HG02870 (cell line): ENCODE measurements around the gene ERC1.

Experiments
- ATAC-seq: cut with Tn5 transposase; IDR thresholded peaks from one replicate; pipeline ENCODE4 v1.9.1; 2021; ENCODE audit warnings: mild to moderate bottlenecking, moderate library complexity; ENCODE audit not compliant: unreplicated experiment

The ERC1 gene

DNA sequence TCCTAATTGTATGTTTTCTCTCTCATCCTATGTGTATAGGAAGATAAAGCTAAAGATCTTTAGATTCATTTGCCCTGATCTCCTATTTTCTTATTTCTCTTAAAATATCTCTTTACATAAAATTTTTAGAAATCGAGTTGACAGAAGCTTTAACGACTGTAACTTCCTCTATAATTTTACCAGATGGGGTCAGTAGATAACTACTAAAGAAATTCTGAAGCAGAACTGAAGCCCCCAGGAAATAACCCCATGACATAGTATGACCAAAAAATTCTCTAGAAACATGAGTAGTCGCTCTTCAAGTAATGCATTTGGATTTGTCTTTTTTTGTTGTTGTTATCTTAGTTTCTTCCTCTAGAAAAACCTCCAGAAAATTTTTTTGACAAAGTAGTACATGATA, 288.0 kb downstream of the ERC1 start:
- no peak for ATAC-seq

DNA sequence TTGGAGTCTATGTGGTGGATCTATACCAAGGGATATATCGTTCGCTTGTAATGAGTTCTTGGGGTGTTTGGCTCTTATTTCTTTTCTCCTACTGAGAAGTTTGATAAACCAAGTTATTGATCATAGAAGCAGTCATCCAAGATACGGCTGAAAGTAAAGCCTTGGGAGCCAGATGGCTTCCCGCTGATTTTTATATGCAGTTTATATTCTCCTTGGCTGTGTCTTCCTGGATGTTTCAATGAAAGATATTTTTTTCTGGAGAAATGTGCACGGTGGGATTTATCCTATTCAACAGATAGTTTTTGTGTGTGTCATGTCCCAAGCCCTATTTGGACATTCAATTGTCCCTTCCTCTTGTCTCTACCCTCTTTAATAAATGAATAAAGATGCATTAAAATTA, 289.0 kb downstream of the ERC1 start:
- no peak for ATAC-seq

DNA sequence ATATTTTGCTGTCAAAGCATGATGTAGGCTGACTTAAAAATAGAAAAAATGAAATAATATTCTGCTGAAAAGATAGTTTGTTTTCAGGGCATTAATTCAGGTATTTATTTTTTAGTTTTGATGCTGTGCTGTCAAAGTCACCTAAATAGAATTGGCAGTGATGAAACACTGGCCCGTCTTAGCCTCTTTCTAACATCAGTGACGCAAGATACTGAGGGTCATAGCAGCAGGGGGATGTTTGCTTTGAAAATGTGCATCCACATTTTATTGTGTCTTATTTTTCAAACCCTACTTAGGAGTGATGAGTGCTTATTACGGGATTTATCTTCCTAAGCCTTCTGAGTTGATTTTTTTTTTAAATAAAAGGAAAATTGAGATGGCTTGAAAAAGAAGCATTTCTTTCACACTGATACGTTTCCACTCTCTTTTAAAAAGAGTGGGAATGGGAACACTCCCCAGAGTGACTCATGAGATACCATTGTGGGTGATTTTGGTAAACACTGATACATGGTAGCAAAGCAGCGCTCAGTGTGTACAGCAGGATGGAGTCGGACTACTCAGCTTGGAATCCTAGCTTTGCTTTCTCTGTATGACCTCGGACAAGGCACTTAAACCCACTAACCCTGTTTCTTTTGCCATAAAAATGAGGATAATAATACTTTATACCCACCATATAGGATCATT, 290.8 kb downstream of the ERC1 start:
- no peak for ATAC-seq

DNA sequence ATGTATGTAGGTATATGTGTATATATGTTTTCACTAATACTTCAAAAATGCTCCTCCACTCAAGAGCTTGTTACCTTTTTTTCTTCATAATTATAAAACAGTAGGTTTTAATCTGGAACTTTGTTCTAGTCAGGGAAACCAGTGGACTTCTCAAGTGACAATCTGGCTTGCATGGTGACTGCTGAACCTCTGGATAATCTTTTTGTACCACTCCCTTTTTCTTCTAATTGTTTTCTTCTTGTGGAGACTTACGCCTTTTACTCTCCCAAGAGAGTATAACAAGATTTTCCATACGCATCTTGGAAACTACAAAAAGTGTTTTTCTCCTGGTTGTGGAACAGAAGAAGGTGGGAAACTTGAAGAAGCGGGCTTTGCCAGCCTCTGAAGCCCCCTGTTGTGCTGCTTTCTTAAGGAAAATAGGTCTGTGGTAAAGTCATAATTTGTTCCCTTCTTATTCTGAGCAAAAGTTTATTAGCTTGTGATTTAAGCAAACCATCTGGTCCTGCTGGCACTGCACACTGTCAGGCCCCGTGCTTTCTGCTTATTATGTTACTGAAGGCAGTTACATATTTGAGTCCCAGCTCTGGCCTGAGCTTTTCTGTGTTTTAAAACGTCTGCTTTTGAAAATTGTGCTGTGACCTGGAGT, 291.8 kb downstream of the ERC1 start:
- no peak for ATAC-seq

DNA sequence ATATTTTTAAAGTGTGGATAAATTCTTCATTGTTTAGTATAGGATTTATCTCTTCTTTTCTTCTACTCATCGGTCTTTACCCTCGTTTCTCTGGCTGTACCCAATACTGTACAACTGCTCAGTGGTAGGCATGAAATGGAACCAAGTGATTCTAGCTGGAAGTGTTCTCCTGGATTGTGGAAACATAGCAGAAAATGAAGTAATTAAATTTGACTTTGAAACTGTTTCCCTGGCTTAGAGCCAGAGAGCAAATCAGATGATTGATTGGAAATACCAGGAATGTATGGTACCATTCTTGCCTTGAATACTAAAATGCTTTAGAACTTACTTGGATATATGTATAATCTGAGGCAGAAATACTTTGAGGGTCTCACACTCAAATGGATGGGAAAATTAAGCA, 292.3 kb downstream of the ERC1 start:
- no peak for ATAC-seq

DNA sequence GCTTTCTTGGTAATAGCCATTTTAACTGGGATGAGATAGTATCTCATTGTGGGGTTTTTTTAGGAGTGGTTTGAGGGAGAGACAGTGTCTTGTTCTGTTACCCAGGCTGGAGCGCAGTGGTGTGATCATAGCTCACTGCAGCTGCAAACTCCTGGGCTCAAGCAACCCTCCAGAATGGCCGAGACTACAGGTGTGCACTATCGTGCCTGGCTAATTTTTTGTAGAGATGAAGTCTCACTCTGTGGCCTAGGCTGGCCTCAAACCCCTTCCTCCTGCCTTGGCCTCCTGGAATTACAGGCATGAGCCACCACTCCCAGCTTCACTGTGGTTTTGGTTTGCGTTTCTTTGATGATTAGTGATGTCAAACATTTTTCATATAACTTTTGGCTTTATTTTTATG, 293.6 kb downstream of the ERC1 start:
- no peak for ATAC-seq

DNA sequence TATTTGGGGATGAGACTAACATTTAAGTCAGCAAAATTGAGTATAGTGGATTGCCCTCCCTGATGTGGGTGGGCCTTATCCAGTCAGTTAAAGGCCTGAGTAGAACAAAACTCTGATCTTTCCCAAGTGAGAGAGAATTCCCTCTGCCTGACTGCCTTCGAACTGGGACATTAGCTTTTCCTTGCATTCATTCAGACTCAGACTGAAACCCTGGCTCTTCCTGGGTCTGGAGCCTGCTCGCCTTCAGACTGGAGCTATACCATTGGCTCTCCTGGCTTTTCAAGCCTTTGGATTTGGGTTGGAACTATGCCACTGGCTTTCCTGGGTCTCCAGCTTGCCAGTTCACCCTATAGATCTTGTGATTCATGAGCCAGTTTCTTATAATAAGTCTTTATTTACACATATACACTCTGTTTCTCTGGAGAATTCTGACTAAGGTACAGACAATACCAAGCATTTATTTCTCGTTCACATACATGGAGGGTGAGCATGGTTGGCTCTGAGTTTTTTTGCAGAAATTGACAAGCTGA, 296.5 kb downstream of the ERC1 start:
- no peak for ATAC-seq

DNA sequence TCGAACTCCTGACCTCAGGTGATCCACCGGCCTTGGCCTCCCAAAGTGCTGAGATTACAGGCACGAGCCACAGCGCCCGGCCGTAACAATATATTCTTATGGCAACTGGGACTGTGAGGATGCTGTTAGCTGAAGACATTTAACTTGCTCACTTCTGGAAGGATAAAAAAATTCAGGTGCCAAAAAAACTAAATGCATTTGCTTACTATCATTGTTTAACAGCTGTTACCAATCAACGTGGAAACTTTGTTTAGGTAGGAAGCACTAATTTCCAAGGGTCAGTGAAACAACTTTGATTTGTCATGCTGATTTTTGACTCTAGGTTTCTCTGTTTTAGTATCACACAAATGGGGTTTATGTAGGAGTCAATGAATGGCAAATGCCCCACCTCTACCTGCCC, 297.3 kb downstream of the ERC1 start:
- ATAC-seq: no peak

DNA sequence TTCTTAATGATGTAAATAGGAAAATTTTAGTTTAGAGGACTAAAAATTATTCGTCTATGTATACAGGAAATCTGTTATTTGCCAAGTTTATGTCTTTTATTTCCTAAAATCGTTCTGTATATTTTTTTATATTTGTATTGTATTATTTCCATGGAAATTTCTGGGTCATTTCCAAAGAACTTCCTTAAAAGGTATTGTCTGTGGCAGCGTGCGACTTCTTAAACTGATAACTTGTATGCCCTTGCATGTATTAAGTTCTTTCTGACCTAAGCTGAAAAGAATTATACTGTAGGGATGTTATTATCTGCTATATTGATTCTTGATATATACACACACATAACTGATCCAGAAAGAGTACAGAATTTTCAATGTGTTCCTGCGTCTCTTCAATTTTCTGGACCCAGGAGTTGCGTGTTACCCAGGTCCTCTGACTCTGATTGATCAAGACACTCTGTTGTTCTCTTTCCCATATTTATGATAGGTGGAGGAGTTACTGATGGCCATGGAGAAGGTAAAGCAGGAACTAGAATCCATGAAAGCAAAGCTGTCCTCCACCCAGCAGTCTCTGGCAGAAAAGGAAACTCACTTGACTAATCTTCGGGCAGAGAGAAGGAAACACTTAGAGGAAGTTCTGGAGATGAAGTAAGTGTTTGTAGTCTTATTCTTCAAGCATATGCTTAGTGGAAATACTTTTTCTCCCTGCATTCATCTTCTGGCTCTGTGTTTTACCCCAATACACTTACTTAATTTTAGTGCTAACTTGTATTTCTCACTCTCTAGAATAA, 298.5 kb downstream of the ERC1 start:
- no peak for ATAC-seq

DNA sequence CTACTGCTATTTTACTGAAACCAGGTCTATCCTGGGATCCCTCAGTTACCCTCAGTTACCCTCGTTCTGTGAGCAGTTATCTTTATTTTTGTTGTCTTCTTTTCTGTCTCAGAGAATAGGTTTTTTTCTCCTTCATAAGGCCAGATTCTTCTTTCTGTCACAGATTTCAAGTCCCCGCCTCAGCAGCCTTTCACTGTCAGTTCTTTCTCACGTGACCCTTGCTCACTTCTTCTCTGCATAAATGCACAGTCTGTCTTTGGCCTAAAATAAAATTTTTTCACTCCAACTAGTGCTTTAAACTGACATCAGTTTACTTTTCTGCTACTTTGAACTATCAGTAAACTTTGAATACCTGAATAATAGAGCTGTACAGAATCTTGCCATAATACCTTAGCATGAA, 299.7 kb downstream of the ERC1 start:
- ATAC-seq: no peak

DNA sequence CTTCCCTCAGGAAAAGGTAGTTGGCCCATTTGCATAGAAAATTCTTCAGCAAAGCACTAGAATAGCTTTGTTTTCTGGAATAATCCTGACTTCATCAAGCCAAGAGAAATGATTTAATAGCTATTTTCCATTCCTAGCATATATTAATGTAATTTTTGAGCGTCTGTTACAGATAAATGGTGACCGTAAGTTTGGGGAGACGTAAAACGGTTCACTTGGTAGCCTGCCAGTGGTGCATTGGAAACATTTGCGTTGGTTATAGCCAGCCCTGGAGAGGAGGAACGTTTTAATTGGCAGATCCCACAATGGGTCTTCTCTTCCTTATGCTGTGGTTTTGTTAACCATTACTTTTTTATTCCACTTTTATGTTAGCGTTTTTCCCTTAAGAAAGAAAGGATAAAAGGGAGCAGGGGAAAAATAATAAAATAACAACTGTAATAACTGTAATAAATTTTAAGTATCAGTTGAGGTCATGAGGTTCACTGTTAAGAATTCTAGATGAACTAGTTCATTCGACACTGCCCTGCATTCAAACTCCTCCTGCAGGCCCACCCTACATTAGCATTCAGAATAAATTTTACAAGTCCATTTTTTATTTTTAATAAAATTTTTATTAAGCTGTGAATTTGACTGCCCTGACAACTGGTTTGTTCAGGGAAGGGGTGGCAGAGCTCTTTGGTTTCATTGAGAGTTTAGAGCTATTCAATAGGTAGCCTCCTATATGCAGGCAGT, 300.7 kb downstream of the ERC1 start:
- no peak for ATAC-seq

DNA sequence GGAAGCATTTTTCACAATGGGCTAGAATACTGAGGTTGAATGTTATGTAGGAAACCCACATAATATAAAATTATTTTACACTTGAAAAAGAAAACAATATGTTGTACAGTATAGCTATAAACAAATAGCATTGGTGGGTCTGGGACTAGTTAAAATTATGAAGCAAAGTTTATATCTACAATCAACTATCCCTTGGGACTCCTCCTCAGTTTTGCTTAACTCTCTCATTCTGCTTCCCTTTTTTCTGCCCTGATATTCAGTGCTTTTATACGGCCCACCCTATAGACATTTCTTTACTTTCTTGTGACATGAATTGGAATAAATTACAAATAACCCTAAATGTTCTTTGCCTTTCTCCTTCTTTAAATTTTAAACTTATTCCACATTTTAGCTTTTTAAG, 302.9 kb downstream of the ERC1 start:
- no peak for ATAC-seq

DNA sequence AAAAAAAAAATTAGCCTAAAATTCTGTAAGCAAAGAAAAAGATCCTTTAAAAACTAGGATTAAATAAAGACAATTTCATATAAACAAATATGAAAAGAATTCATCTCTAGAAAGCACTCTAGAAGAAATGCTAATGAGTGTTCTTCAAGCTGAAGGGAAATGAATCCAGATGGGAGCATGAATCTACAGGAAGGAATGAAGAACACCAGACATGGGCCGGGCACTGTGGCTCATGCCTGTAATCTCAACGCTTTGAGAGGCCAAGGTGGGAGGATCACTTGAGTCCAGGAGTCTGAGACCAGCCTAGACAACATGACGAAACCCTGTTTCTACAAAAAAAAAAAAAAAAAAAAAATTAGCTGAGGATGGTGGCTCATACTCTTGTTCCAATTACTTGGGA, 306.2 kb downstream of the ERC1 start:
- no peak for ATAC-seq

DNA sequence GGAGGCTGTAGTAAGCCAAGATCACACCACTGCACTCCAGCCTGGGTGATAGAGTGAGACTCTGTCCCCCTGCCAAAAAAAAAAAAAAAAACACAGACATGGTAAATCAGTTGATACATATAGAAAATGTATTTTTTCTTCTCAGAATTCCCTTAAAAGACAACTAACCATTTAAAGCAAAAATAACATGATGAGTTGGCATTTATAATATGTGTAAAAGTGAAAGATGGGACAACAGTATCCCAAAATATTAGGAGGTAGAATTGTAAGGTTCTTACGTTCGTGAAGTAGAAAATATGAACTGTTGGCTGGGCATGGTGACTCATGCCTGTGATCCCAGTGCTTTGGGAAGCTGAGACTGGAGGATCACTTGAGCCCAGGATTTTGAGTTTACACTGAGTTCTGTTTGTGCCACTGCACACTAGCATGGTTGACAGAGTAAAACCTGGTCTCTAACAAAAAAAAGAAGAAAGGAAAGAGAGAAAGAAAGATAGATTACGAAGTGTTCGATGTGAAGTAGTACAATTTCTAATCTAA, 306.7 kb downstream of the ERC1 start:
- ATAC-seq: no peak

DNA sequence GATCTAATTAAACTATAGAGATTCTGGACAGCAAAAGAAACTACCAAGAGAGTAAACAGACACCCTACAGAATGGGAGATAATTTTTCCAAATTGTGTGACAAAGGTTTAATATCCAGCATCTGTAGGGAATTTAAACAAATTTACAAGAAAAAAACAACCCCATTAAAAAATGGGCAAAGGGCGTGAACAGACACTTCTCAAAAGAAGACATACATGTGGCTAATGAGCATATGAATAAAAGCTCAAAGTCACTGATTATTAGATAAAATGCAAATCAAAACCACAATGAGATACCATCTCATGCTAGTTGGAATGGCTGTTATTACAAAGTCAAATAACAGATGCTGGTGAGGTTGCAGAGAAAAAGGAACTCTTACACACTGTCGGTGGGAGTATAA, 309.4 kb downstream of the ERC1 start:
- no peak for ATAC-seq

DNA sequence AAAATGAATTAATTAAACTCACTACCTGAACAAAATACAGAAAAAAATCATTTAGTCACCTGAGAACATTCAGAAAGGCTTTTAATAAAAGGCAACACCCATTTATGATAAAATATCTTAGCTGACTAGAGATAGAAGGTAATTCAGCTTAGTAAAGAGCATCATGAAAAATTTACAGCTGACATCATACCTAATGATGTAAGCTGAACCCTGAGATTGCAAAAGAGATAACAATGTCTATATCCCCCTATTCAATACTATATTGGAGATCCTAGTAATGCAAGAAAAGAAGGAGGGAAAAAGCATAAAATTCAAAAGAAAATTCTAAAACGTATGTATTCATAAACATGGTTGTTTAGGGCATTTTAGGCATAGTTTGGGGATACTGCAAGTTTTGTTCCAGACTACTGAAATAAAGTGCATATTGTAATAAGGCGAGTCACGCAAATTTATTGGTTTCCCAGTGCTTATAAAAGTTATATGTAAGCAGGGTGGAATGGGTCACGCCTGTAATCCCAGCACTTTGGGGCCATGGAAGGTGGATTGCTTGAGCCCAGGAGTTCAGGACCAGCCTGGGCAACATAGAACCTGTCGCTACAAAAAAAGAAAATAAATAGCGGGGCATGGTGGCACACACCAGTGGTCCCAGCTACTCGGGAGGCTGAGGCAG, 311.3 kb downstream of the ERC1 start:
- no peak for ATAC-seq

DNA sequence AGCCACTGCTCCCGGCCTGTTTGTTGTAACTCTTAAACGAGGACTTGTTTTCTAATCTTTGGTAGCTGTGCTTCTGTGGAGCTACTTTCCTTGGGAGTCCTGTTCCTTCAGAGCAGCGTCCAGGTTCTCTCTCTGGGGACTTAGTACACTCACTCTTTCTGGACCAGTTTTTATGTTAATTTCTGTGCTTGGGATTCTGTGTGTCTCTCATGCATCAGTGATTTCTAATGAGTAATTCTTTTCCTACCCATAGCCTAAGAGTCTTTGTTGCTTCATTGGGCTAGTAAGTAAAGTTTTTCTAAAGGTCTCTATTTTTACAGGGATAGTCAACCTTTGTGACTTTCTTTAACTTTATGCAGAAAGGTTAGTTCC, 314.0 kb downstream of the ERC1 start:
- no peak for ATAC-seq

DNA sequence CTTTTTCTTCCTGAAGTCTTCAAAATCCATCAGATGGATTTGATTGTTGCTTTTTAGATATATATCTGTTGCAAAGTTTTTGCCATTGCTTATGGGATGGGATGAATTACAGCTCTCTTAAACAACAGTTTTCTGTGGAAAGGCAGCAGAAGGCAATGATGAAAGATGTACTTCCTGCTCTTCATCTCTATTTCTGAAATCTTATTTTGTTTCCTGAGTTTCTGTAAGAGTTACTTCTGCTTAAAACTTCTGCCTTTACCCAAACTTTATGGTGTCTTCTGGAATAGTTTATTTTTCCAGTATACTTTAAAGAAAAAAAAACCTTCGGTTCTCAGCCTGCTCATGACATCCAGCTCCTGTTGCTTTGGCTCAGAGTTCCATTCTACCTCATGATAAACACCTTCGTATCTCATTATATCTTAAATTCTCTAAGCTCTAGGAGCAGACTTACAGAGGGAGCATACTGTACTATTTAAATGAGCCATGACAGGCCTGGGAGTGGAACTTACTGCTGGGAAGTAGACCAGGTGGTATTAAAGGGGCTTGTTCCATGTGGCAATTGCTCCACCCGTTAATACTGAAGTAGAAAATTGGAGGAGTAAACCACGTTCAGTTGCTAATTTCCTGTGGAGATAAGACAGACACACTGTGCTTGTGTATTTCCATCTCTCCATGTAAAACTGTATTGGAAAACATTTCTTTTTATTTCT, 314.9 kb downstream of the ERC1 start:
- ATAC-seq: no peak

DNA sequence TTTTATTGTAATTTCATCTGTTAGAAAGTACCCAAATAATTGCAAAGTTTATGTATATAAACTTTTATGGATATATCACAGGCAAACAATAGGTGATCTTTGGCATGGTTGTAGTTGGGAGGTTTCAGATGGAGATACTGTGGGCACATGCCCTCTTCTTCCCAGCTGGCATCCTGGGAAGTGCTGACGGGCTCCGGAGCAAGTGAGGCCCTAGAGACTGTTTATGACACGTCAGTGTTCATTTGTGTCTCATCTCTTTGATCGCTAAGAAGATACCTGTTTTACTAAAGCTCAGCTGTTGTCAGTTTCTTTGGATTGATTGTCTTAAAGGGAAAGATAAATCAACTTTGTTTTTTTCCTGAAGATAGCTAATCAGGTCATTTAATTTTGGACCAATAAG, 315.8 kb downstream of the ERC1 start:
- no peak for ATAC-seq

DNA sequence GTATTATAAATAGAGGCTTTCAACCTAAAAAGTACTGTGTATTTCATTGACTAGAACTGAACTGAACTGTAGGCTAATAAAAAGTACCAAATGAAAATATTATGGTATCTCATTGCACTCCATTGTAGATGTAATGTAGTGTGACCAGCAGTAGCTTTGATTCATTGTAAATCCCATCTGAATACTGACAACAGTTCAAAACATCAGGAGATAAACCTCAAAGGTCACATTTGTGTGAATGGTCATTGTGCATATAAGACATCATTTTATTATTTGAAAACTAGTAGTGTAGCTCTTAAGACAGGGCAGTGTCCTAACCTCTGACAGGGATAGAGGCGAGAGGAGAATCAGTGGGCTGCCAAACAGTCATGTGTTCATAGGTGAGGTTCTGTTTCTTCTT, 316.8 kb downstream of the ERC1 start:
- no peak for ATAC-seq
